Psoas muscle (tissue), 8 donors: Measurements from ENCODE around the gene GGT5. TPM values are rescaled to one million over a fixed set of nuclear protein-coding genes. Genes with fewer than 3 reads are reported as not detected.

Experiments used
- ATAC-seq, 4 donors: fragments of 200-7000 bp; cut with Tn5 transposase; one replicate each; pipeline ENCODE4 v1.9.1; 2020; ENCODE audit warnings: moderate library complexity in 3 of 4, mild to moderate bottlenecking in 2 of 4
- DNase-seq, 2 donors: peaks; one replicate each; pipeline ENCODE4 v3.0.0-alpha.2; 2020
- H3K27ac ChIP-seq: fragments of 200-600 bp; one replicate; pipeline ENCODE4 v1.8.0; 2022
- H3K27me3 ChIP-seq, 3 donors: fragments of 200-600 bp in 1 of 3; one replicate each; pipeline versions ENCODE4 v1.6.1 to v1.8.0; 2013 to 2022; ENCODE audit warnings: low read length in 2 of 3, mild to moderate bottlenecking in 2 of 3, moderate library complexity in 1 of 3; ENCODE audit not compliant: insufficient read depth in 3 of 3
- H3K36me3 ChIP-seq, 2 donors: fragments of 200-600 bp in 1 of 2; one replicate each; pipeline versions ENCODE4 v1.6.1 to v1.8.0; 2013 to 2022; ENCODE audit warnings: low read depth in 1 of 2, mild to moderate bottlenecking in 1 of 2, moderate library complexity in 1 of 2; ENCODE audit not compliant: insufficient read depth in 1 of 2
- H3K4me1 ChIP-seq: fragments of 200-600 bp; one replicate; pipeline ENCODE4 v1.8.0; 2022
- H3K4me3 ChIP-seq: fragments of 200-600 bp; one replicate; pipeline ENCODE4 v1.8.0; 2022; ENCODE audit warnings: mild to moderate bottlenecking
- H3K9me3 ChIP-seq: fragments of 200-600 bp; one replicate; pipeline ENCODE4 v1.8.0; 2022
- CTCF ChIP-seq: fragments of 200-600 bp; IDR thresholded peaks from one replicate; pipeline ENCODE4 v1.8.0; 2022; ENCODE audit warnings: antibody characterized with exemption
- WGBS, 3 donors: extraction: QIAGEN DNeasy Blood & Tissue Kit; methylation state at CpG; one replicate each; pipeline versions ENCODE4 v1.1.6 to v1.1.7; 2013; 5-methylcytosine and 5-hydroxymethylcytosine counted together
- intact Hi-C, 2 donors: fragments of 100-400 bp; cut with DNase I; formaldehyde crosslinking; loops; one replicate each; pipeline versions ENCODE4 v1.11.0 to v1.14.2; 2022
- polyA plus RNA-seq, 3 donors: library from polyadenylated mRNA; stranded (reverse); fragments of 200-250 nt; gene quantifications; one replicate each; pipeline ENCODE4 v1.2.3, GENCODE V29; 2013
- total RNA-seq, 4 donors: library from RNA; stranded (reverse); fragmentation: NEBNext Ultra II Directional in 2 of 4; extraction: Animal tissue kit (Norgen Biotek cat#: 25700) in 2 of 4; gene quantifications; one replicate each; pipeline versions ENCODE4 v1.2.1 to v1.2.4, GENCODE V29; 2021 to 2023
- donor health status: healthy with polysubstance abuse.
- donor health status: DM: no; HTN: no; CAD: no; lungs with moderate emphysema.
- donor health status: Bipolar disorder and iron deficiency.
- donor health status: healthy.
- donor health status: DM: yes; HTN: yes; CAD: no.
- donor health status: DM: no; HTN: no; CAD: no.
- donor health status: DM: no; HTN: no; CAD: no.
- donor health status: DM: yes; HTN: yes; CAD: no.

GGT5 gene
- total and polyA plus RNA-seq, 7 donors: 7.3 to 13.7 (median 9.8) TPM

- WGBS, 3 donors: 40 to 48% (median 40%) methylated on average over 11 of the region's 11 CpGs
- DNase-seq (peak; percentile 85 to 90), ATAC-seq (peak; percentile 84 to 91 (median 86))
- H3K36me3 ChIP-seq: peaks cover 2 to 48% of the 10 kb centered on the region in 2 donors
- peak; percentile 76 for TF ChIP-seq CTCF
- H3K27ac ChIP-seq: peak overlapping the region; percentile 30
- no peaks in the 10 kb centered on the region for H3K9me3 ChIP-seq
- no peaks in the 10 kb centered on the region for H3K27me3 ChIP-seq
- no peaks in the 10 kb centered on the region for H3K4me1 ChIP-seq
- H3K4me3 ChIP-seq: no peak overlapping the region
- intact Hi-C loops: loop anchor here (2.0 to 10.0 kb wide), 3 partner anchors 68 to 190 kb away; partner anchors contain the start of gene GSTT2 (in 1 of the 2)
Measured at GRCh38 chr22:24175160-24175808, 69.6 kb downstream of the GGT5 start.

- no peak for TF ChIP-seq CTCF
- intact Hi-C loops: loop anchor here in 1 of 2 donors (10.0 kb wide), 1 partner anchor 187 kb away; the partner anchor contains the start of gene GSTT2
- Histone ChIP-seq H3K4me1 (no peaks in the 10 kb centered on the region), H3K36me3 (peaks cover 2 to 61% of the 10 kb centered on the region in 2 donors), H3K9me3 (no peaks in the 10 kb centered on the region), H3K27ac (no peak overlapping the region), H3K4me3 (no peak overlapping the region), H3K27me3 (no peaks in the 10 kb centered on the region)
- DNase-seq: no peak
- ATAC-seq: no peak
- WGBS, 3 donors: 93 to 95% (median 94%) methylated on average over 12 of the region's 12 CpGs
Measured at GRCh38 chr22:24171822-24172221, 73.1 kb downstream of the GGT5 start.

GRCh38 chr22:24170632-24171031 is 74.2 kb downstream of the GGT5 start:
- Histone ChIP-seq H3K36me3 (peaks cover 2 to 66% of the 10 kb centered on the region in 2 donors), H3K27me3 (no peaks in the 10 kb centered on the region), H3K27ac (no peak overlapping the region), H3K9me3 (no peaks in the 10 kb centered on the region), H3K4me1 (no peaks in the 10 kb centered on the region), H3K4me3 (no peak overlapping the region)
- TF ChIP-seq CTCF: no peak
- WGBS, 3 donors: 85 to 93% (median 86%) methylated on average over 5 of the region's 5 CpGs
- DNase-seq: no peak
- no peak for ATAC-seq
- intact Hi-C loops: loop anchor here in 1 of 2 donors (10.0 kb wide), 1 partner anchor 186 kb away; the partner anchor contains the start of gene GSTT2

- H3K9me3 ChIP-seq: no peaks in the 10 kb centered on the region
- H3K4me3 ChIP-seq: no peak overlapping the region
- no peaks in the 10 kb centered on the region for H3K27me3 ChIP-seq
- H3K4me1 ChIP-seq: no peaks in the 10 kb centered on the region
- H3K27ac ChIP-seq: no peak overlapping the region
- DNase-seq: no peak
- WGBS, 3 donors: 82 to 92% (median 91%) methylated on average over 12 of the region's 12 CpGs
- H3K36me3 ChIP-seq: peaks cover 2 to 71% of the 10 kb centered on the region in 2 donors
- no peak for TF ChIP-seq CTCF
- ATAC-seq: no peak
- intact Hi-C loops: loop anchor here in 1 of 2 donors (10.0 kb wide), 1 partner anchor 185 kb away; the partner anchor contains the start of gene GSTT2
Measured at GRCh38 chr22:24170188-24170587, 74.7 kb downstream of the GGT5 start.

Other genes with a start within 250 kb of the GGT5 start
- gene GSTT4, start 239.6 kb downstream of the GGT5 start, total RNA-seq: not detected
- gene GSTT4, start 239.6 kb downstream of the GGT5 start, polyA plus RNA-seq: not detected
- gene CABIN1, start 233.8 kb downstream of the GGT5 start, total RNA-seq: 10 to 100 TPM; 14.9 to 23.8 (median 21.1) TPM
- gene CABIN1, start 233.8 kb downstream of the GGT5 start, polyA plus RNA-seq: 10 to 100 TPM; 10.5 to 14.1 (median 14.0) TPM
- 1 to 10 TPM; 1.1 to 1.8 (median 1.4) TPM for gene SUSD2, start 63.6 kb downstream of the GGT5 start, total RNA-seq
- 1 to 10 TPM; 1.1 to 1.4 (median 1.3) TPM for gene SUSD2, start 63.6 kb downstream of the GGT5 start, polyA plus RNA-seq
- 10 to 100 TPM; 23.6 to 29.9 (median 28.5) TPM for gene SPECC1L, start 25.7 kb upstream of the GGT5 start, total RNA-seq
- gene SPECC1L, start 25.7 kb upstream of the GGT5 start, polyA plus RNA-seq: 10 to 100 TPM in 1 of 3 donors, 1 to 10 TPM in 2; 6.8 to 17.6 (median 7.8) TPM
- 1 to 10 TPM in 3 of 4 donors, under 1 TPM in 1; 0.97 to 2.4 (median 1.6) TPM for gene ADORA2A, start 182.5 kb upstream of the GGT5 start, total RNA-seq
- 1 to 10 TPM in 2 of 3 donors, under 1 TPM in 1; 0.97 to 1.7 (median 1.7) TPM for gene ADORA2A, start 182.5 kb upstream of the GGT5 start, polyA plus RNA-seq